ENCODE results near the gene UVRAG.
A peak's percentile ranks its signal among the peaks of the same experiment; 100 is the strongest.

The UVRAG gene

GRCh38 chr11:76135491-76135890 lies 320.5 kb downstream of the UVRAG start:
- DNase-seq: no peak
- Histone ChIP-seq H2AFZ (ENCODE audit: low read depth, low read length) (no peak overlapping the region), H2AK5ac (ENCODE audit: low read length, severe bottlenecking) (no peak overlapping the region), H3K9me3 (ENCODE audit: control insufficient read depth, low read length) (no peaks in the 10 kb centered on the region), H2BK12ac (ENCODE audit: low read length in 2 of 2) (no peak overlapping the region), H2BK15ac (ENCODE audit: low read depth, poor library complexity, severe bottlenecking) (no peak overlapping the region), H2BK5ac (ENCODE audit: low read depth, low read length, poor library complexity, severe bottlenecking) (no peak overlapping the region), H3K9ac (ENCODE audit: low read length) (no peak overlapping the region), H3K4me3 (ENCODE audit: insufficient read depth in 1 of 2, low read depth in 1 of 2, low read length in 2 of 2) (no peak overlapping the region), H3K23ac (ENCODE audit: low read length in 2 of 2) (peak overlapping the region in 1 of 2 experiments; percentile 73), H3K36me3 (ENCODE audit: control insufficient read depth in 1 of 2, insufficient read depth in 2 of 2, low read depth in 1 of 2, low read length in 2 of 2) (peaks cover 3 to 12% of the 10 kb centered on the region in 2 experiments), H3K18ac (ENCODE audit: low read depth in 1 of 2, low read length in 2 of 2) (no peak overlapping the region), H3K27ac (ENCODE audit: low read length, poor library complexity, severe bottlenecking) (no peak overlapping the region), H3K4ac (ENCODE audit: low read depth in 1 of 2, low read length in 2 of 2) (no peak overlapping the region), H3K27me3 (ENCODE audit: control insufficient read depth in 1 of 2, insufficient read depth in 1 of 2, low read length in 2 of 2) (no peaks in the 10 kb centered on the region), H2BK120ac (ENCODE audit: low read depth, low read length) (no peak overlapping the region), H3K14ac (ENCODE audit: low read length in 2 of 2) (no peak overlapping the region), H3K4me1 (ENCODE audit: control insufficient read depth, insufficient read depth, low read depth, low read length) (peaks cover 2% of the 10 kb centered on the region), H3K4me2 (ENCODE audit: low read length, poor library complexity, severe bottlenecking) (no peak overlapping the region), H3K79me1 (replicated peaks; ENCODE audit: low read length, poor library complexity, severe bottlenecking) (no peaks in the 10 kb centered on the region), H4K91ac (ENCODE audit: low read length) (no peak overlapping the region), H4K8ac (ENCODE audit: low read length) (no peak overlapping the region)
- WGBS: 92% methylated on average over 2 of the region's 5 CpGs

DNA sequence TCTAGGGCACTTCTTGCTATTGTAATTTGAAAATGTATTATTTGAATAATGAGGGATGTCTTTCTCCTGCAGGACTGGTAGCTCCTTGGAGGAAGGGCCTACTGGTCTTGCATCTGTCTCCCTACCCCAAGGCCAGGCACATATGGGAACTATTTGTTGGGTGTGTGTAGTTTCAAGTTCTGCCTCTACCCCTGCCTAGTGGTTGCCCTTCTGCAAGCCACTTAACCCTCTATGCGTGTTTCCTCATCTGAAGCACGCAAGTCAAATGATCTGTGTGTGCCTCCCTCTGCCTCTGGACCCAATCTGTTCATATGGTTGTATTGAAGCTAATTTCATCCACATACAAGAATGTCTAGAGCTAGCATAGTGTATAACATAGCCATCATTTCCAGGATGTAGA lies 324.3 kb downstream of the UVRAG start:
- Histone ChIP-seq H4K8ac (ENCODE audit: low read length) (no peak overlapping the region), H3K9me3 (ENCODE audit: control insufficient read depth, low read length) (no peaks in the 10 kb centered on the region), H3K4me1 (ENCODE audit: control insufficient read depth, insufficient read depth, low read depth, low read length) (peaks cover 2% of the 10 kb centered on the region), H3K18ac (ENCODE audit: low read depth in 1 of 2, low read length in 2 of 2) (no peak overlapping the region), H3K4ac (ENCODE audit: low read depth in 1 of 2, low read length in 2 of 2) (no peak overlapping the region), H2BK120ac (ENCODE audit: low read depth, low read length) (no peak overlapping the region), H4K91ac (ENCODE audit: low read length) (no peak overlapping the region), H3K27ac (ENCODE audit: low read length, poor library complexity, severe bottlenecking) (no peak overlapping the region), H2AK5ac (ENCODE audit: low read length, severe bottlenecking) (no peak overlapping the region), H2BK5ac (ENCODE audit: low read depth, low read length, poor library complexity, severe bottlenecking) (no peak overlapping the region), H3K4me2 (ENCODE audit: low read length, poor library complexity, severe bottlenecking) (no peak overlapping the region), H3K36me3 (ENCODE audit: control insufficient read depth in 1 of 2, insufficient read depth in 2 of 2, low read depth in 1 of 2, low read length in 2 of 2) (peaks cover 20 to 37% of the 10 kb centered on the region in 2 experiments), H2BK12ac (ENCODE audit: low read length in 2 of 2) (no peak overlapping the region), H3K23ac (ENCODE audit: low read length in 2 of 2) (no peak overlapping the region), H3K79me1 (replicated peaks; ENCODE audit: low read length, poor library complexity, severe bottlenecking) (no peaks in the 10 kb centered on the region), H3K4me3 (ENCODE audit: insufficient read depth in 1 of 2, low read depth in 1 of 2, low read length in 2 of 2) (no peak overlapping the region), H3K9ac (ENCODE audit: low read length) (no peak overlapping the region), H3K27me3 (ENCODE audit: control insufficient read depth in 1 of 2, insufficient read depth in 1 of 2, low read length in 2 of 2) (no peaks in the 10 kb centered on the region), H3K14ac (ENCODE audit: low read length in 2 of 2) (no peak overlapping the region), H2BK15ac (ENCODE audit: low read depth, poor library complexity, severe bottlenecking) (no peak overlapping the region), H2AFZ (ENCODE audit: low read depth, low read length) (no peak overlapping the region)
- DNase-seq: no peak
- WGBS: 100% methylated on average over 1 of the region's 2 CpGs

- H3K4me1 ChIP-seq (ENCODE audit: control insufficient read depth, insufficient read depth, low read depth, low read length): peaks cover 2% of the 10 kb centered on the region
- H2BK120ac ChIP-seq (ENCODE audit: low read depth, low read length): no peak overlapping the region
- no peak overlapping the region for H3K27ac ChIP-seq (ENCODE audit: low read length, poor library complexity, severe bottlenecking)
- H3K4me3 ChIP-seq (ENCODE audit: insufficient read depth in 1 of 2, low read depth in 1 of 2, low read length in 2 of 2): no peak overlapping the region
- no peak overlapping the region for H3K4me2 ChIP-seq (ENCODE audit: low read length, poor library complexity, severe bottlenecking)
- H3K14ac ChIP-seq (ENCODE audit: low read length in 2 of 2): no peak overlapping the region
- H2AFZ ChIP-seq (ENCODE audit: low read depth, low read length): no peak overlapping the region
- H4K8ac ChIP-seq (ENCODE audit: low read length): no peak overlapping the region
- peaks cover 20 to 37% of the 10 kb centered on the region in 2 experiments for H3K36me3 ChIP-seq (ENCODE audit: control insufficient read depth in 1 of 2, insufficient read depth in 2 of 2, low read depth in 1 of 2, low read length in 2 of 2)
- H2AK5ac ChIP-seq (ENCODE audit: low read length, severe bottlenecking): no peak overlapping the region
- H3K9me3 ChIP-seq (ENCODE audit: control insufficient read depth, low read length): no peaks in the 10 kb centered on the region
- H3K79me1 ChIP-seq (replicated peaks; ENCODE audit: low read length, poor library complexity, severe bottlenecking): no peaks in the 10 kb centered on the region
- H2BK15ac ChIP-seq (ENCODE audit: low read depth, poor library complexity, severe bottlenecking): no peak overlapping the region
- H3K23ac ChIP-seq (ENCODE audit: low read length in 2 of 2): no peak overlapping the region
- peak overlapping the region; percentile 59 for H2BK5ac ChIP-seq (ENCODE audit: low read depth, low read length, poor library complexity, severe bottlenecking)
- H3K27me3 ChIP-seq (ENCODE audit: control insufficient read depth in 1 of 2, insufficient read depth in 1 of 2, low read length in 2 of 2): no peaks in the 10 kb centered on the region
- no peak overlapping the region for H3K18ac ChIP-seq (ENCODE audit: low read depth in 1 of 2, low read length in 2 of 2)
- H2BK12ac ChIP-seq (ENCODE audit: low read length in 2 of 2): no peak overlapping the region
- no peak overlapping the region for H4K91ac ChIP-seq (ENCODE audit: low read length)
- no peak overlapping the region for H3K4ac ChIP-seq (ENCODE audit: low read depth in 1 of 2, low read length in 2 of 2)
- 98% methylated on average over 22 of the region's 22 CpGs for WGBS
- no peak overlapping the region for H3K9ac ChIP-seq (ENCODE audit: low read length)
- no peak for DNase-seq
These were observed 326.0 kb downstream of the UVRAG start for GRCh38 chr11:76140912-76141574.

- 96% methylated on average over 10 of the region's 12 CpGs for WGBS
- H4K8ac ChIP-seq (ENCODE audit: low read length): no peak overlapping the region
- no peak overlapping the region for H3K18ac ChIP-seq (ENCODE audit: low read depth in 1 of 2, low read length in 2 of 2)
- DNase-seq: no peak
- no peak overlapping the region for H3K14ac ChIP-seq (ENCODE audit: low read length in 2 of 2)
- H2BK12ac ChIP-seq (ENCODE audit: low read length in 2 of 2): no peak overlapping the region
- H3K23ac ChIP-seq (ENCODE audit: low read length in 2 of 2): no peak overlapping the region
- H2AK5ac ChIP-seq (ENCODE audit: low read length, severe bottlenecking): no peak overlapping the region
- H3K79me1 ChIP-seq (replicated peaks; ENCODE audit: low read length, poor library complexity, severe bottlenecking): no peaks in the 10 kb centered on the region
- H3K4me3 ChIP-seq (ENCODE audit: insufficient read depth in 1 of 2, low read depth in 1 of 2, low read length in 2 of 2): no peak overlapping the region
- H3K4me2 ChIP-seq (ENCODE audit: low read length, poor library complexity, severe bottlenecking): no peak overlapping the region
- H2BK120ac ChIP-seq (ENCODE audit: low read depth, low read length): no peak overlapping the region
- H3K4ac ChIP-seq (ENCODE audit: low read depth in 1 of 2, low read length in 2 of 2): no peak overlapping the region
- H2AFZ ChIP-seq (ENCODE audit: low read depth, low read length): no peak overlapping the region
- H3K9me3 ChIP-seq (ENCODE audit: control insufficient read depth, low read length): no peaks in the 10 kb centered on the region
- H2BK15ac ChIP-seq (ENCODE audit: low read depth, poor library complexity, severe bottlenecking): no peak overlapping the region
- peaks cover 2% of the 10 kb centered on the region for H3K4me1 ChIP-seq (ENCODE audit: control insufficient read depth, insufficient read depth, low read depth, low read length)
- no peak overlapping the region for H3K27ac ChIP-seq (ENCODE audit: low read length, poor library complexity, severe bottlenecking)
- H3K36me3 ChIP-seq (ENCODE audit: control insufficient read depth in 1 of 2, insufficient read depth in 2 of 2, low read depth in 1 of 2, low read length in 2 of 2): peaks cover 20 to 36% of the 10 kb centered on the region in 2 experiments
- H2BK5ac ChIP-seq (ENCODE audit: low read depth, low read length, poor library complexity, severe bottlenecking): no peak overlapping the region
- no peaks in the 10 kb centered on the region for H3K27me3 ChIP-seq (ENCODE audit: control insufficient read depth in 1 of 2, insufficient read depth in 1 of 2, low read length in 2 of 2)
- H4K91ac ChIP-seq (ENCODE audit: low read length): no peak overlapping the region
- no peak overlapping the region for H3K9ac ChIP-seq (ENCODE audit: low read length)
These were observed 327.0 kb downstream of the UVRAG start for GRCh38 chr11:76141901-76142588.

Measured in mesenchymal stem cell (in vitro differentiated cells and primary cell).